Ishikawa (cell line): ENCODE results near the gene GBF1.

ENCODE experiments used
- CEBPB ChIP-seq: IDR thresholded peaks from 2 replicates; pipeline ENCODE4 v1.6.1; 2012
- CREB1 ChIP-seq: IDR thresholded peaks from 2 replicates; pipeline ENCODE4 v1.6.1; 2012; ENCODE audit warnings: low read depth
- EGR1 ChIP-seq: IDR thresholded peaks from 2 replicates; pipeline ENCODE4 v1.6.1; 2012
- EP300 ChIP-seq: IDR thresholded peaks from 2 replicates; pipeline ENCODE4 v1.6.1; 2012; ENCODE audit warnings: borderline replicate concordance
- FOXM1 ChIP-seq: IDR thresholded peaks from 2 replicates; pipeline ENCODE4 v1.6.1; 2012; ENCODE audit warnings: low read depth, borderline replicate concordance
- NFIC ChIP-seq: IDR thresholded peaks from 2 replicates; pipeline ENCODE4 v1.6.1; 2012
- RAD21 ChIP-seq: IDR thresholded peaks from 2 replicates; pipeline ENCODE4 v1.6.1; 2012; ENCODE audit warnings: low read depth
- TAF1 ChIP-seq: IDR thresholded peaks from 2 replicates; pipeline ENCODE4 v1.6.1; 2012; ENCODE audit warnings: low read depth, mild to moderate bottlenecking
- TCF12 ChIP-seq: IDR thresholded peaks from 2 replicates; pipeline ENCODE4 v1.6.1; 2012; ENCODE audit warnings: low read depth
- TEAD4 ChIP-seq: IDR thresholded peaks from 2 replicates; pipeline ENCODE4 v1.6.1; 2012
- YY1 ChIP-seq: IDR thresholded peaks from 2 replicates; pipeline ENCODE4 v1.6.1; 2012; ENCODE audit warnings: low read depth
- ZBTB7A ChIP-seq: IDR thresholded peaks from 2 replicates; pipeline ENCODE4 v1.6.1; 2012; ENCODE audit warnings: low read depth
- TF ChIP-seq, protein P1 (sequence below): IDR thresholded peaks from 2 replicates; pipeline ENCODE4 v1.6.1; 2012
- TF ChIP-seq, protein P2 (sequence below): IDR thresholded peaks from 2 replicates; pipeline ENCODE4 v1.6.1; 2012; ENCODE audit warnings: low read depth, mild to moderate bottlenecking
- TF ChIP-seq, protein P3 (sequence below): IDR thresholded peaks from 2 replicates; pipeline ENCODE4 v1.6.1; 2012

GBF1 gene

DNA sequence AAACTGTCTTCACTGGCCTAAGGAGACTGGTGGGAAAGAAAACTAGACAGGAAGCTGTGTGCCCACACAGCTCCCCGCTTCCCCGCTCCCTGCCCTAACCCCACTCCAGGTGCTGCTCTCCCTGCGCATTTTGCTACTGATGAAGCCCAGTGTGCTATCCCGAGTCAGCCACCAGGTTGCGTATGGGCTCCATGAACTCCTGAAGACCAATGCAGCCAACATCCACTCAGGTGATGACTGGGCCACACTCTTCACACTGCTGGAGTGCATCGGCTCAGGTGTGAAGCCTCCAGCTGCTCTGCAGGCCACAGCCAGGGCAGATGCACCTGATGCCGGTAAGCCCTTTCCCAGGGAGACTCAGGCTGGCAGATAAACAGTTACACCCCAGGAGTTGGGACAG is 129.9 kb downstream of the GBF1 start:
- TF ChIP-seq, protein P1, sequence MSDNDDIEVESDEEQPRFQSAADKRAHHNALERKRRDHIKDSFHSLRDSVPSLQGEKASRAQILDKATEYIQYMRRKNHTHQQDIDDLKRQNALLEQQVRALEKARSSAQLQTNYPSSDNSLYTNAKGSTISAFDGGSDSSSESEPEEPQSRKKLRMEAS = no peak
- TF ChIP-seq, protein P2, sequence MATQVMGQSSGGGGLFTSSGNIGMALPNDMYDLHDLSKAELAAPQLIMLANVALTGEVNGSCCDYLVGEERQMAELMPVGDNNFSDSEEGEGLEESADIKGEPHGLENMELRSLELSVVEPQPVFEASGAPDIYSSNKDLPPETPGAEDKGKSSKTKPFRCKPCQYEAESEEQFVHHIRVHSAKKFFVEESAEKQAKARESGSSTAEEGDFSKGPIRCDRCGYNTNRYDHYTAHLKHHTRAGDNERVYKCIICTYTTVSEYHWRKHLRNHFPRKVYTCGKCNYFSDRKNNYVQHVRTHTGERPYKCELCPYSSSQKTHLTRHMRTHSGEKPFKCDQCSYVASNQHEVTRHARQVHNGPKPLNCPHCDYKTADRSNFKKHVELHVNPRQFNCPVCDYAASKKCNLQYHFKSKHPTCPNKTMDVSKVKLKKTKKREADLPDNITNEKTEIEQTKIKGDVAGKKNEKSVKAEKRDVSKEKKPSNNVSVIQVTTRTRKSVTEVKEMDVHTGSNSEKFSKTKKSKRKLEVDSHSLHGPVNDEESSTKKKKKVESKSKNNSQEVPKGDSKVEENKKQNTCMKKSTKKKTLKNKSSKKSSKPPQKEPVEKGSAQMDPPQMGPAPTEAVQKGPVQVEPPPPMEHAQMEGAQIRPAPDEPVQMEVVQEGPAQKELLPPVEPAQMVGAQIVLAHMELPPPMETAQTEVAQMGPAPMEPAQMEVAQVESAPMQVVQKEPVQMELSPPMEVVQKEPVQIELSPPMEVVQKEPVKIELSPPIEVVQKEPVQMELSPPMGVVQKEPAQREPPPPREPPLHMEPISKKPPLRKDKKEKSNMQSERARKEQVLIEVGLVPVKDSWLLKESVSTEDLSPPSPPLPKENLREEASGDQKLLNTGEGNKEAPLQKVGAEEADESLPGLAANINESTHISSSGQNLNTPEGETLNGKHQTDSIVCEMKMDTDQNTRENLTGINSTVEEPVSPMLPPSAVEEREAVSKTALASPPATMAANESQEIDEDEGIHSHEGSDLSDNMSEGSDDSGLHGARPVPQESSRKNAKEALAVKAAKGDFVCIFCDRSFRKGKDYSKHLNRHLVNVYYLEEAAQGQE = no peak
- no peak for TF ChIP-seq EGR1
- TF ChIP-seq TAF1 = no peak
- TF ChIP-seq CREB1 = no peak
- no peak for TF ChIP-seq ZBTB7A
- no peak; the same call in 1 of the 2 replicates for TF ChIP-seq RAD21
- TF ChIP-seq FOXM1 = no peak
- TF ChIP-seq TCF12 = no peak

DNA sequence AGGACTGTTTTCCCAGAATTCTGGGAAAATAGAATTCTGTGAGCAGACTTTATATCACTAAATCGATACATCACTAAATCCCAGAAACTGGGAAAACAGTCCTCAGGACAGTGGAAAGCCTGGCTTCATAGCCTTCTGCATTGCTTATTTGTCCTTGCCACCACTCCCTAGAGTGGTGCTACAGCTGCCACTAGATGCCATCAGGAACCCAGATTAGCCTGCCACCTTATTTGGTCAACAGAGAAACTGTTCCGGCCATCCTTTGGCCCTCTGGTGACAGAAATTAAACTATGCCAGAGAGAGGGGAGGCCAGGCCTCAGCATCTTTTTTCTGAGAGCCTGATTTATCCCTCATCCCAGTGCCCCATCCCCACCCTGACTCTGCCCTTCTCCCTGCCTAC is 130.5 kb downstream of the GBF1 start:
- TF ChIP-seq RAD21 (no peak), EP300 (no peak), YY1 (no peak), TEAD4 (no peak), EGR1 (no peak), NFIC (no peak), TCF12 (no peak), FOXM1 (no peak), CREB1 (no peak), TAF1 (no peak), ZBTB7A (no peak), CEBPB (no peak)
- TF ChIP-seq, protein P2 = no peak
- TF ChIP-seq, protein P3, sequence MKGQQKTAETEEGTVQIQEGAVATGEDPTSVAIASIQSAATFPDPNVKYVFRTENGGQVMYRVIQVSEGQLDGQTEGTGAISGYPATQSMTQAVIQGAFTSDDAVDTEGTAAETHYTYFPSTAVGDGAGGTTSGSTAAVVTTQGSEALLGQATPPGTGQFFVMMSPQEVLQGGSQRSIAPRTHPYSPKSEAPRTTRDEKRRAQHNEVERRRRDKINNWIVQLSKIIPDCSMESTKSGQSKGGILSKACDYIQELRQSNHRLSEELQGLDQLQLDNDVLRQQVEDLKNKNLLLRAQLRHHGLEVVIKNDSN = no peak
- TF ChIP-seq, protein P1 = no peak

DNA sequence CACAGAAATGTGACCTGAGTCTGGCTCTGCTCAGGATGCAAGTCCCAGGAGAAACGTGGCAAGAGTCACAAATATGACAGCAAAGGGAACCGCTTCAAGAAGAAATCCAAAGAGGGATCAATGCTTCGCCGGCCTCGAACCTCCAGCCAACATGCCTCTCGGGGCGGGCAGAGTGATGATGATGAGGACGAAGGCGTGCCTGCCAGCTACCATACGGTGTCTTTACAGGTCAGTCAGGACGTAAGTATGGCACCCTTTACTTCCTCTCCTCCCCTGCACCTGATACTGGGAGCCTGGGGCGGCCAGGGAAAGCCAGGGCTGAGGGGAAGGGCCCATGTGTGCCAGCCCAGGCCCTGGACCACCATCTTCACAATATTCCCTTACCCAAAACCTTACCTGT is 131.6 kb downstream of the GBF1 start:
- no peak for TF ChIP-seq EP300
- no peak for TF ChIP-seq EGR1
- no peak for TF ChIP-seq NFIC
- TF ChIP-seq TCF12 = no peak
- no peak for TF ChIP-seq CREB1
- TF ChIP-seq, protein P1 = no peak
- TF ChIP-seq YY1 = no peak

DNA sequence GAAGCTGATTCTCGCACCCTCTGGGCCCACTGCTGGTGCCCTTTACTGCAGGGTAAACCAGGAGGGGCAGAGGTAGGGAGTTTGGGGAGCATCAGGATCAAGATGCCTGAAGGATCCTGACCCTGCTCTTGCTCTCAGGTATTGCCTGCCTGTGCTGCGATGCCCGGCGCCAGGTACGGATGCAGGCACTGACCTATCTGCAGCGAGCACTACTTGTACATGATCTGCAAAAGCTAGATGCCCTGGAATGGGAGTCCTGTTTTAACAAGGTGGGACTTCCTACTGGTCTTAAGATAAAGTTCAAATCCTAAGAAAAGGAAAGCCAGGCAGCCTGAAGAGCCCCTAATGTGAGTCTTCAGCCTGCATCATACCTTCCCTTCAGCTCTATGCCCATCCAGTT is 134.1 kb downstream of the GBF1 start:
- no peak for TF ChIP-seq ZBTB7A
- TF ChIP-seq, protein P3 = no peak
- no peak for TF ChIP-seq TEAD4
- TF ChIP-seq YY1 = no peak

DNA sequence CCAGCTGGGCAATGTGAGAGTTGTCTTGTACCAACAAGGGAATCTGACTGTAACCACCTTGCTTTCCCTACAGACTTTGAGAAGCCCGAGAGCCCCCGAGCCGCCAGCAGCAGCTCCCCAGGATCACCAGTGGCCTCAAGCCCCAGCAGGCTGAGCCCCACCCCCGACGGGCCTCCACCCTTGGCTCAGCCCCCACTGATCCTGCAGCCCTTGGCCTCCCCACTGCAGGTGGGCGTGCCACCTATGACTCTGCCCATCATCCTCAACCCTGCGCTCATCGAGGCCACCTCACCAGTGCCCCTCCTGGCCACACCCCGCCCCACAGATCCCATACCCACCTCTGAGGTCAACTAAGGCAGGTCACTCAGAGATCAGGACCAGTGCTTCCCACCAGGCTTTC is 136.7 kb downstream of the GBF1 start:
- TF ChIP-seq FOXM1 (no peak), ZBTB7A (no peak), EGR1 (no peak), TAF1 (no peak), TEAD4 (no peak), YY1 (no peak), EP300 (no peak)

DNA sequence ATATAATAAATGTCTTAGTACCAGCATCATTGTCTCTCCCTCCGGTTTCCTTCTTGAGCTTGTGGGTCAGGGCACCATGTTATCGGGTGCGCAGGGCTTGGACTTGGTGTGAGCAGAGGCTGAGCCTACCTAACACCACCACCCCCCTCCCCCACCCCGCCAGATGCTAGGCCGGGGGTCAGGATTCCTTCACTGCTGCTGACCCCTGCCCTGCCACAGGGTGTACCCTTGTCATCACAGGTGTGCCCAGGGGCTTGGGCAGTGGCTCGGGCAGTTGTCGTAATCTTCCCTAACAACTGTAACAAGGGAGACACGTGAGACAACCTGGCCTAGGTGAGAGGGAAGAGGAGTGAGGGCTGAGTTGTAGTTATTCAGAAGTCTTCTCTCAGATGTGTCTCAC is 137.5 kb downstream of the GBF1 start:
- no peak for TF ChIP-seq CREB1
- TF ChIP-seq CEBPB = no peak
- TF ChIP-seq TEAD4 = no peak

DNA sequence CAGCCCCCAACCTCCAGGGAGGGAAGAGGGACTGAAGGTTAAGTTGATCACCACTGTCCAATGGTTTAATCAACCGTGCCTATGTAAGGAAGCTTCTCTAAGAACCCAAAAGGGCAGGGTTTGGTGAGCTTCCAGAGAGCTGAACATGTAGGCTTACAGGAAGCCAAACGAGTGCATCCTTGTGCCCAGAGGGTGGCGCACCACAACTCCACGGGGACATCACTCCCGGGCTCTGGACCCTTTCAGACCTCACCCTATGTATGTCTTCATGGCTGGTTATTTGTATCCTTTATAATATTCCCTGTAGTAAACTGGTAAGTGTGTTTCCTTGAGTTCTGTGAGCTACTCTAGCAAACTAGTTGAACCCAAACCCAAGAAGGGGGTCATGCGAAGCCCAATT is 138.7 kb downstream of the GBF1 start:
- TF ChIP-seq EP300 (no peak), RAD21 (no peak), YY1 (no peak), ZBTB7A (no peak), FOXM1 (no peak), CEBPB (no peak), CREB1 (no peak), TCF12 (no peak), TAF1 (no peak), TEAD4 (no peak), EGR1 (no peak), NFIC (no peak)
- TF ChIP-seq, protein P1 = no peak
- TF ChIP-seq, protein P2 = no peak
- TF ChIP-seq, protein P3 = no peak
